ENCODE measurements around the gene EPHB2. TPM values are rescaled to one million over a fixed set of nuclear protein-coding genes. Genes with fewer than 3 reads are reported as not detected.

The EPHB2 gene
- total and polyA plus RNA-seq, 3 donors from 2014 or later, result 7.7 to 9.4 (median 8.2) TPM

DNA sequence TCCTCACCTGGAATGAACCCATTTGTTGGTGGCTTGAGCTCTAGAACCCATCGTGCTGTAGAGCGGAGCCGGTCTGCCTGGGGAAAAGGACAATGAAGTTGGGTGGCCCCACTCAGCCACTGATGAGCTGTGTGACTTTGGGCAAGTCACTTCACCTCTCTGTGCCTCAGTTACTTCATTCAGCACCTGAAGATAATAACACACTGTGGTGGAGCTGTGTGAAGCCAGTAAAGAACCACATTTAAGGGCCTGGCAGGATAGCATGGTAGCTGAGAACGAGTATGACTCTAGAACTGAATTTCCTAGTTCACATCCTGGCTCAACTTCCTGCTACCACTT, 37.1 kb downstream of the EPHB2 start:
- no peaks in the 10 kb centered on the region for H3K36me3 ChIP-seq (ENCODE audit: low read depth, missing control alignments)
- H3K4me1 ChIP-seq, result no peaks in the 10 kb centered on the region
- intact Hi-C loops (cut with DNase I; ENCODE audit: low total_unique reads), result no loop called here
- TF ChIP-seq POLR2A (IDR thresholded peaks at IDR 0.05), result no peak
- TF ChIP-seq, protein P1, sequence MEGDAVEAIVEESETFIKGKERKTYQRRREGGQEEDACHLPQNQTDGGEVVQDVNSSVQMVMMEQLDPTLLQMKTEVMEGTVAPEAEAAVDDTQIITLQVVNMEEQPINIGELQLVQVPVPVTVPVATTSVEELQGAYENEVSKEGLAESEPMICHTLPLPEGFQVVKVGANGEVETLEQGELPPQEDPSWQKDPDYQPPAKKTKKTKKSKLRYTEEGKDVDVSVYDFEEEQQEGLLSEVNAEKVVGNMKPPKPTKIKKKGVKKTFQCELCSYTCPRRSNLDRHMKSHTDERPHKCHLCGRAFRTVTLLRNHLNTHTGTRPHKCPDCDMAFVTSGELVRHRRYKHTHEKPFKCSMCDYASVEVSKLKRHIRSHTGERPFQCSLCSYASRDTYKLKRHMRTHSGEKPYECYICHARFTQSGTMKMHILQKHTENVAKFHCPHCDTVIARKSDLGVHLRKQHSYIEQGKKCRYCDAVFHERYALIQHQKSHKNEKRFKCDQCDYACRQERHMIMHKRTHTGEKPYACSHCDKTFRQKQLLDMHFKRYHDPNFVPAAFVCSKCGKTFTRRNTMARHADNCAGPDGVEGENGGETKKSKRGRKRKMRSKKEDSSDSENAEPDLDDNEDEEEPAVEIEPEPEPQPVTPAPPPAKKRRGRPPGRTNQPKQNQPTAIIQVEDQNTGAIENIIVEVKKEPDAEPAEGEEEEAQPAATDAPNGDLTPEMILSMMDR (IDR thresholded peaks at IDR 0.05), result no peak
- DNase-seq, result no peak
- H3K27me3 ChIP-seq, result no peaks in the 10 kb centered on the region
- 81 to 95% methylated on average over 4 of the region's 4 CpGs for WGBS, 2 donors
- no peaks in the 10 kb centered on the region for H3K9me3 ChIP-seq
- no peak overlapping the region for H3K4me3 ChIP-seq
- no peak overlapping the region for H3K27ac ChIP-seq

DNA sequence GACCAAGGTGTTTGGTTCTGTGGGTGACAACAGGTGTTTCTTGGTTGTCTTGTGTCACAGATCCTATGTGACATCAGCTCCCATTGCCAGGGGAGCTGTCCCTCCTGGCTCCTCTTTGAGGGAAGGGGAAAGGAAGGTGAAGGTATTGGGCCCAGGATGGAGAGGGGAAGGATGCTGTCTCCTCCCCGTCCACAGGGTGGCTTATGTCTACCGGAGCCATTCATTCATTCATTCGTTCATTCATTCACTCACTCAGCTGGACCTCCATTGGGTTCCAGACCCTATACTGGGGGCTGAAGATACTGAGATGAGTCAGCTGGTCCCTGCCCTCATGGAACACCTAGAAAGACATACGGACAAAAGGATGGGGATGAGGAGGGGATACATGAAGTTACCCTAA, 38.9 kb downstream of the EPHB2 start:
- WGBS, 2 donors, result 78 to 87% methylated on average over 4 of the region's 4 CpGs
- Histone ChIP-seq H3K4me1 (peaks cover 6% of the 10 kb centered on the region), H3K36me3 (ENCODE audit: low read depth, missing control alignments) (no peaks in the 10 kb centered on the region), H3K27ac (no peak overlapping the region), H3K9me3 (no peaks in the 10 kb centered on the region), H3K4me3 (no peak overlapping the region), H3K27me3 (no peaks in the 10 kb centered on the region)
- no peak for DNase-seq
- TF ChIP-seq, protein P1 (IDR thresholded peaks at IDR 0.05), result no peak
- no peak for TF ChIP-seq POLR2A (IDR thresholded peaks at IDR 0.05)
- intact Hi-C loops (cut with DNase I; ENCODE audit: low total_unique reads), result no loop called here

DNA sequence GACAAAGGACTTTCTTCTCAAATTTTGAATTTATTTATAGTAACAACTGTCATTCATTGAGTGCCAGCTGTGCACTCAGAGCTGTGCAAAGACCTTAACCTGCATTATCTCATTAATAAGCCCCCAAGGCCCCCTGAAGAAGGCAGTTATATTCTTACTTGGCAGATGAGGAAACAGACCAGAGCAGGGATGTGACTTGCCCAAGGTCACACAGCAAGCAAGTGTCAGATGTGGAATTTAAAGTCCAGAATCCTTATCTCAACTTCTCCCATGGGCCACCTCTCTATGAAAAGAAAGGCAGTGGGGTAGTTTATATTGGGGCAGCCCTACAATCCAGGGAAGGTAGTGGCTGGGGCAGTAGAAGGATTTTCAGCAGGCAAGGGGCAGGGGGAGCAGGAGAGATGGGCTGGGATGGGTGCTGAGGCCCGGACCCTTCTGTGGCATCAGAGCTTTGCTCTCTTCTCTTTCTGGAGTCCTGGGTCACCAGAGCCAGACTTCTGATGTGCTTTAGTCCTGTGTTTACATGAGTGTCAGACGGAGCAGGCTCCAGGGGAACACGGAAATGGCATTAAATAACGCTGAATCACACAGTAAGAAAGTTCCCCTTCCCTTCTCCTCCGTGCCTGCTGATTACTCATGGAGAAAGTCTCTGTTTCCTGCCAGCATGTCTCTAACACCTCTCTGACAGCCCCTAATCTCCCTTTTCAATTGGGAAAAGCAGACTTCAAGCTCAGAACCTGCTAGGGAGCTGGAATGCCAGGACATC, 39.5 kb downstream of the EPHB2 start:
- TF ChIP-seq, protein P1 (IDR thresholded peaks at IDR 0.05), result no peak
- no peak for TF ChIP-seq POLR2A (IDR thresholded peaks at IDR 0.05)
- H3K9me3 ChIP-seq, result no peaks in the 10 kb centered on the region
- no peak for DNase-seq
- no peak overlapping the region for H3K27ac ChIP-seq
- H3K27me3 ChIP-seq, result no peaks in the 10 kb centered on the region
- intact Hi-C loops (cut with DNase I; ENCODE audit: low total_unique reads), result no loop called here
- peaks cover 6% of the 10 kb centered on the region for H3K4me1 ChIP-seq
- H3K4me3 ChIP-seq, result no peak overlapping the region
- no peaks in the 10 kb centered on the region for H3K36me3 ChIP-seq (ENCODE audit: low read depth, missing control alignments)
- 23 to 41% methylated on average over 5 of the region's 5 CpGs for WGBS, 2 donors

DNA sequence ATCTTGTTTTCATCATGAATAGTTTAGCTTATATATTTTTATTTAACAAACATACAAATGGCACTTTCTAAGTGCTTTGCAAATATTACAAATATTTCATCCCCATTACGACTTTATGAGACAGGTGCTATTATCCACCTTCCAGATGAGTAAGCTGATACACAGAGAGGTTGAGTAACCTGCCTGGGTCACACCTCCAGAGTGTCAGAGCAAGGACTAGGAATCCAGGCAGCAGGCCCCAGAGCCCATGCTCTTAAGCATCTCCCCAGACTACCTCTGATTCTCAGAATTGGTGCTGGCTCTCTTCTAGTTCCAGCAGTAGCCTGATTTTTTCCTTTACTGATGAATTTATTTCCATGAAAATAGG, 40.0 kb downstream of the EPHB2 start:
- Histone ChIP-seq H3K4me3 (no peak overlapping the region), H3K36me3 (ENCODE audit: low read depth, missing control alignments) (no peaks in the 10 kb centered on the region), H3K9me3 (no peaks in the 10 kb centered on the region), H3K27ac (no peak overlapping the region), H3K4me1 (peaks cover 6% of the 10 kb centered on the region), H3K27me3 (no peaks in the 10 kb centered on the region)
- intact Hi-C loops (cut with DNase I; ENCODE audit: low total_unique reads), result no loop called here
- no peak for DNase-seq
- 55 to 82% methylated on average over 1 of the region's 1 CpG for WGBS, 2 donors
- TF ChIP-seq, protein P1 (IDR thresholded peaks at IDR 0.05), result no peak
- TF ChIP-seq POLR2A (IDR thresholded peaks at IDR 0.05), result no peak

DNA sequence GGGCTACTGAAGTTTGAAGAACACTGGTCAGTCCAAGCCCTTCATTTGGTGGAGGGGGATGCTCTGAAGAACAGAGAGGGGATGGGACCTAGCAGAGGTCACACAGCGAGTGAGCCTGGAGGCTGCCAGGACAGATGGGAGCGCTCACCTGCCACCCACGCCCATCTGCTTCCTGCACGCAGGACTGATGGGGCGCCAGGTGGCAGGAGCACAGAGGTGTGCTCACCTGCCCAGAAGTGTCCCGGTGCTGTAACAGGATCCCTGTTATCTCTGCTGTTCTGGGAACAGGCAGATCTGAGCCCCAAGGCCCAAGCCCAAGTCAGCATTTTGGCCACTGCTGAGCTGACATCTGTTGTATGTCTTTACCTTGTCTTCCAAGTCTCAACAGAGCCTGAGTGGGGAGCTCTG, 40.5 kb downstream of the EPHB2 start:
- Histone ChIP-seq H3K36me3 (ENCODE audit: low read depth, missing control alignments) (no peaks in the 10 kb centered on the region), H3K27ac (no peak overlapping the region), H3K9me3 (no peaks in the 10 kb centered on the region), H3K4me3 (no peak overlapping the region), H3K27me3 (no peaks in the 10 kb centered on the region), H3K4me1 (peaks cover 10% of the 10 kb centered on the region)
- WGBS, 2 donors, result 83 to 90% methylated on average over 1 to 6 of the region's 6 CpGs
- TF ChIP-seq, protein P1 (IDR thresholded peaks at IDR 0.05), result no peak
- no peak for TF ChIP-seq POLR2A (IDR thresholded peaks at IDR 0.05)
- DNase-seq, result no peak
- intact Hi-C loops (cut with DNase I; ENCODE audit: low total_unique reads), result no loop called here

Measured in testis (tissue), 3 donors.